ENCODE measurements around the gene IGF2BP3. TPM values are rescaled to one million over a fixed set of nuclear protein-coding genes. Genes with fewer than 3 reads are reported as not detected.

The IGF2BP3 gene
- total and polyA plus RNA-seq, 10 of the 15 experiments (the other 5 are each of a cell fraction or from before 2014, with no cell fraction given), result 4.6 to 61.2 (median 36.9) TPM

DNA sequence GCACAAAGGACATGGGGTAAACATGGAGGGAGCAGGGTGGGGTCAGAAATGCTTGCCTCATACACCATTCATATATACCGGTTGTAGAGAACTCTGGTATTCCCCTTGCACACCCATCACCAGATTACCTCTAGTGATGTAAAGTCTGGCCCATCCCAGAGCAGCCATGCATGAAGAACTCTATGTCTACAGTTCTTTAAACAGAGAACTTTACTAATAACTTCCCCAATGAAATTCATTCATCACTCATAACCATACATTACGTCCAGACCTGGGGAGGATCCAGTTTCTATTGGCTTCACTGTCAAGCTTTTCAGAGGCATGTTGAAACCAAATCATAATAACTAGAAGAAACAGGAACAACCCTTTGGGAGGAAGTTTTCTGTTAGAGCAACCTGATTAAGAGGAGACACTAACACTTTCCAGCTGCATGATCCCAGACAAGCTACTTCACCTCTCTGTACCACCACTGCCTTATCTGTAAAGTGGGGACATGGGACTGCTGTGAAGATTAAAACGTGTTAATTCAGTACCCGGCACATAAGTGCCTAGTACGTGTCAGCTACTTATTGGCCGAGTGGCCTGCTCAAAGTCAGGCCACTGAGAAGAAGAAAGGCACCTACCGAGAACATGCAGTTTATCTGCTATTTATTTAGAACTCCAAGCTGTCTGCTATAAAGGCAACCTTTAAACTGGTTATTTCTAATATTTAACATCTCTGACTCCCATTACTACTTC is 59.7 kb downstream of the IGF2BP3 start (continued):
- peak in 1 of 2 experiments; percentile 85; a peak in 1 of 4 replicates for TF ChIP-seq CEBPB (IDR thresholded peaks at IDR 0.05; ENCODE audit: borderline replicate concordance in 1 of 2, low read depth in 2 of 2, low read length in 2 of 2)
- no peak; the same call in 1 of the 2 replicates for TF ChIP-seq CHD2 (IDR thresholded peaks at IDR 0.05; ENCODE audit: borderline replicate concordance, low read depth, low read length)
- TF ChIP-seq RUNX3 (IDR thresholded peaks at IDR 0.05; ENCODE audit: low read length), result peak; percentile 85
- TF ChIP-seq IKZF1 (conservative IDR thresholded peaks at IDR 0.05), result peak; percentile 56
- peak; percentile 39 for TF ChIP-seq RELA (IDR thresholded peaks at IDR 0.05; ENCODE audit: borderline replicate concordance, partially characterized antibody)
- TF ChIP-seq ZNF274 (IDR thresholded peaks at IDR 0.05; ENCODE audit: insufficient read depth, insufficient read length), result no peak
- TF ChIP-seq, protein P1, sequence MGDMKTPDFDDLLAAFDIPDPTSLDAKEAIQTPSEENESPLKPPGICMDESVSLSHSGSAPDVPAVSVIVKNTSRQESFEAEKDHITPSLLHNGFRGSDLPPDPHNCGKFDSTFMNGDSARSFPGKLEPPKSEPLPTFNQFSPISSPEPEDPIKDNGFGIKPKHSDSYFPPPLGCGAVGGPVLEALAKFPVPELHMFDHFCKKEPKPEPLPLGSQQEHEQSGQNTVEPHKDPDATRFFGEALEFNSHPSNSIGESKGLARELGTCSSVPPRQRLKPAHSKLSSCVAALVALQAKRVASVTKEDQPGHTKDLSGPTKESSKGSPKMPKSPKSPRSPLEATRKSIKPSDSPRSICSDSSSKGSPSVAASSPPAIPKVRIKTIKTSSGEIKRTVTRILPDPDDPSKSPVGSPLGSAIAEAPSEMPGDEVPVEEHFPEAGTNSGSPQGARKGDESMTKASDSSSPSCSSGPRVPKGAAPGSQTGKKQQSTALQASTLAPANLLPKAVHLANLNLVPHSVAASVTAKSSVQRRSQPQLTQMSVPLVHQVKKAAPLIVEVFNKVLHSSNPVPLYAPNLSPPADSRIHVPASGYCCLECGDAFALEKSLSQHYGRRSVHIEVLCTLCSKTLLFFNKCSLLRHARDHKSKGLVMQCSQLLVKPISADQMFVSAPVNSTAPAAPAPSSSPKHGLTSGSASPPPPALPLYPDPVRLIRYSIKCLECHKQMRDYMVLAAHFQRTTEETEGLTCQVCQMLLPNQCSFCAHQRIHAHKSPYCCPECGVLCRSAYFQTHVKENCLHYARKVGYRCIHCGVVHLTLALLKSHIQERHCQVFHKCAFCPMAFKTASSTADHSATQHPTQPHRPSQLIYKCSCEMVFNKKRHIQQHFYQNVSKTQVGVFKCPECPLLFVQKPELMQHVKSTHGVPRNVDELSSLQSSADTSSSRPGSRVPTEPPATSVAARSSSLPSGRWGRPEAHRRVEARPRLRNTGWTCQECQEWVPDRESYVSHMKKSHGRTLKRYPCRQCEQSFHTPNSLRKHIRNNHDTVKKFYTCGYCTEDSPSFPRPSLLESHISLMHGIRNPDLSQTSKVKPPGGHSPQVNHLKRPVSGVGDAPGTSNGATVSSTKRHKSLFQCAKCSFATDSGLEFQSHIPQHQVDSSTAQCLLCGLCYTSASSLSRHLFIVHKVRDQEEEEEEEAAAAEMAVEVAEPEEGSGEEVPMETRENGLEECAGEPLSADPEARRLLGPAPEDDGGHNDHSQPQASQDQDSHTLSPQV (IDR thresholded peaks at IDR 0.05), result no peak
- 0 out of 2 replicates have a peak, but pooled peaks have one; percentile 43 for TF ChIP-seq DPF2 (IDR thresholded peaks at IDR 0.05)
- TF ChIP-seq, protein P2, sequence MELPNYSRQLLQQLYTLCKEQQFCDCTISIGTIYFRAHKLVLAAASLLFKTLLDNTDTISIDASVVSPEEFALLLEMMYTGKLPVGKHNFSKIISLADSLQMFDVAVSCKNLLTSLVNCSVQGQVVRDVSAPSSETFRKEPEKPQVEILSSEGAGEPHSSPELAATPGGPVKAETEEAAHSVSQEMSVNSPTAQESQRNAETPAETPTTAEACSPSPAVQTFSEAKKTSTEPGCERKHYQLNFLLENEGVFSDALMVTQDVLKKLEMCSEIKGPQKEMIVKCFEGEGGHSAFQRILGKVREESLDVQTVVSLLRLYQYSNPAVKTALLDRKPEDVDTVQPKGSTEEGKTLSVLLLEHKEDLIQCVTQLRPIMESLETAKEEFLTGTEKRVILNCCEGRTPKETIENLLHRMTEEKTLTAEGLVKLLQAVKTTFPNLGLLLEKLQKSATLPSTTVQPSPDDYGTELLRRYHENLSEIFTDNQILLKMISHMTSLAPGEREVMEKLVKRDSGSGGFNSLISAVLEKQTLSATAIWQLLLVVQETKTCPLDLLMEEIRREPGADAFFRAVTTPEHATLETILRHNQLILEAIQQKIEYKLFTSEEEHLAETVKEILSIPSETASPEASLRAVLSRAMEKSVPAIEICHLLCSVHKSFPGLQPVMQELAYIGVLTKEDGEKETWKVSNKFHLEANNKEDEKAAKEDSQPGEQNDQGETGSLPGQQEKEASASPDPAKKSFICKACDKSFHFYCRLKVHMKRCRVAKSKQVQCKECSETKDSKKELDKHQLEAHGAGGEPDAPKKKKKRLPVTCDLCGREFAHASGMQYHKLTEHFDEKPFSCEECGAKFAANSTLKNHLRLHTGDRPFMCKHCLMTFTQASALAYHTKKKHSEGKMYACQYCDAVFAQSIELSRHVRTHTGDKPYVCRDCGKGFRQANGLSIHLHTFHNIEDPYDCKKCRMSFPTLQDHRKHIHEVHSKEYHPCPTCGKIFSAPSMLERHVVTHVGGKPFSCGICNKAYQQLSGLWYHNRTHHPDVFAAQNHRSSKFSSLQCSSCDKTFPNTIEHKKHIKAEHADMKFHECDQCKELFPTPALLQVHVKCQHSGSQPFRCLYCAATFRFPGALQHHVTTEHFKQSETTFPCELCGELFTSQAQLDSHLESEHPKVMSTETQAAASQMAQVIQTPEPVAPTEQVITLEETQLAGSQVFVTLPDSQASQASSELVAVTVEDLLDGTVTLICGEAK (IDR thresholded peaks at IDR 0.05; ENCODE audit: borderline replicate concordance), result peak; percentile 51; the same call in 1 of the 2 replicates
- no peak for TF ChIP-seq ZNF24 (IDR thresholded peaks at IDR 0.05)

Data from GM12878 (cell line).